K562 (cell line): Measurements from ENCODE around the gene ANK3. TPM values are rescaled to one million over a fixed set of nuclear protein-coding genes. Genes with fewer than 3 reads are reported as not detected.

Experiments used
- ATAC-seq: fragments of 200-7000 bp; cut with Tn5 transposase; 3 replicates; pipeline ENCODE4 v1.9.1; 2020; ENCODE audit warnings: moderate library complexity
- BruUV-seq: library from RNA; stranded (reverse); fragments of 400-500 nt; replicated peaks from 2 replicates; lab custom pipeline; 2021; lab: Mats Ljungman, UMichigan
- CTCF ChIA-PET: fragments of 300-600 bp; formaldehyde crosslinking; extraction: SDS; loops from one replicate; lab custom pipeline; 2021; ENCODE audit warnings: low intra/inter-chr PET ratio; lab: Yijun Ruan, JAX
- POLR2A ChIA-PET: fragments of 300-600, 350-650 bp; sonication (Branson Sonifier 250); formaldehyde crosslinking; extraction: SDS; loops from one replicate; lab custom pipeline; 2021; ENCODE audit warnings: antibody characterized with exemption, inconsistent platforms; lab: Yijun Ruan, JAX
- DNase-seq, 4 experiments: peaks; one replicate each; pipeline versions ENCODE4 v3.0.0 to v3.0.0-alpha.2; 2011 to 2018; ENCODE audit warnings: low spot score in 3 of 4, mixed read lengths in 3 of 4; ENCODE audit errors: extremely low read depth in 1 of 4
- FAIRE-seq: peaks from 2 replicates; lab custom pipeline; 2011; peaks lifted over from hg19 to GRCh38; lab: Jason Lieb, UNC
- H2AFZ ChIP-seq: 2 replicates; pipeline ENCODE4 v1.6.0; 2011; ENCODE audit warnings: low read depth, low read length, control low read depth, inconsistent platforms
- H3K27ac ChIP-seq: fragments of 200-600 bp; 3 replicates; pipeline ENCODE4 v1.8.0; 2011; ENCODE audit warnings: low read depth, mild to moderate bottlenecking, control low read depth, inconsistent platforms, low read length, moderate library complexity, mixed read lengths; ENCODE audit errors: extremely low read depth
- H3K27me3 ChIP-seq, 2 experiments: fragments of 300-600 bp in 1 of 2; 2 replicates in 1 of 2; 3 replicates in 1 of 2; pipeline versions ENCODE4 v1.6.0 to v1.8.0; 2011; ENCODE audit warnings: inconsistent platforms in 2 of 2, low read length in 2 of 2, mild to moderate bottlenecking in 1 of 2, mixed read lengths in 1 of 2, moderate library complexity in 1 of 2; ENCODE audit not compliant: control insufficient read depth in 2 of 2, insufficient read depth in 2 of 2
- H3K36me3 ChIP-seq: fragments of 300-600 bp; 3 replicates; pipeline ENCODE4 v1.8.0; 2011; ENCODE audit warnings: mild to moderate bottlenecking, low read length, inconsistent platforms; ENCODE audit not compliant: control insufficient read depth, insufficient read depth
- H3K4me1 ChIP-seq, 2 experiments: fragments of 200-600 bp in 1 of 2; replicated peaks in 1 of 2; 2 replicates in 1 of 2; 3 replicates in 1 of 2; pipeline versions ENCODE4 v1.5.1 to v1.8.0; 2011; ENCODE audit warnings: inconsistent platforms in 2 of 2, low read length in 2 of 2, mild to moderate bottlenecking in 1 of 2, mixed read lengths in 1 of 2, moderate library complexity in 1 of 2; ENCODE audit not compliant: control insufficient read depth in 2 of 2, insufficient read depth in 2 of 2
- H3K4me2 ChIP-seq: 2 replicates; pipeline ENCODE4 v1.6.1; 2011; ENCODE audit warnings: low read length, control low read depth, inconsistent platforms, mixed read lengths; ENCODE audit not compliant: insufficient read depth
- H3K4me3 ChIP-seq: fragments of 200-600 bp; sonication (generic), shearing (Covaris generic); 2 replicates; pipeline ENCODE4 v1.5.1; 2016; ENCODE audit warnings: control low read depth, inconsistent platforms
- H3K79me2 ChIP-seq: fragments of 200-600 bp; 3 replicates; pipeline ENCODE4 v1.8.0; 2011; ENCODE audit warnings: low read length, inconsistent platforms; ENCODE audit not compliant: control insufficient read depth, insufficient read depth
- H3K9ac ChIP-seq, 2 experiments: 2 replicates each; pipeline versions ENCODE4 v1.6.0 to v1.6.1; 2011; ENCODE audit warnings: low read depth in 2 of 2, low read length in 2 of 2, control low read depth in 1 of 2, inconsistent platforms in 1 of 2, mild to moderate bottlenecking in 1 of 2, mixed read lengths in 1 of 2; ENCODE audit not compliant: insufficient read depth in 1 of 2
- H3K9me1 ChIP-seq: one replicate; pipeline ENCODE4 v1.6.0; 2011; ENCODE audit warnings: inconsistent platforms, mild to moderate bottlenecking, low read length, moderate library complexity; ENCODE audit not compliant: control insufficient read depth, insufficient read depth
- H3K9me3 ChIP-seq: replicated peaks from 2 replicates; pipeline ENCODE4 v1.5.1; 2011; ENCODE audit warnings: low read depth, low read length, inconsistent platforms; ENCODE audit not compliant: control insufficient read depth, insufficient read depth
- H4K20me1 ChIP-seq: replicated peaks from 2 replicates; pipeline ENCODE4 v1.6.1; 2011; ENCODE audit warnings: low read length, inconsistent platforms, mixed read lengths; ENCODE audit not compliant: control insufficient read depth, insufficient read depth
- CTCFL ChIP-seq: IDR thresholded peaks from 2 replicates; pipeline ENCODE4 v1.6.1; 2011; ENCODE audit warnings: borderline replicate concordance, low read depth, mild to moderate bottlenecking, moderate library complexity, low read length; ENCODE audit not compliant: insufficient read depth, poor library complexity, severe bottlenecking
- POLR3A ChIP-seq: IDR thresholded peaks from 2 replicates; pipeline ENCODE4 v1.6.1; 2011; ENCODE audit warnings: borderline replicate concordance, mild to moderate bottlenecking, moderate library complexity; ENCODE audit not compliant: insufficient read length, insufficient read depth; ENCODE audit errors: extremely low read depth
- ZKSCAN8 ChIP-seq: fragments of 200-800 bp; sonication (Bioruptor generic); IDR thresholded peaks from 2 replicates; pipeline ENCODE4 v1.6.1; 2016; ENCODE audit warnings: missing genetic modification characterization, missing compliant biosample characterization
- WGBS: fragments of 100-300 bp; shearing (Covaris generic); methylation state at CpG from one replicate; pipeline ENCODE4 v1.1.6; 2016; ENCODE audit warnings: low coverage, mixed read lengths; ENCODE audit not compliant: insufficient coverage; ENCODE audit errors: missing lambda C conversion rate; 5-methylcytosine and 5-hydroxymethylcytosine counted together
- in situ Hi-C: fragments of 300-500 bp; cut with MboI; formaldehyde crosslinking; loops from 4 replicates; pipeline ENCODE4 v1.15.0; 2018; ENCODE audit warnings: inconsistent platforms, mixed read lengths
- intact Hi-C: fragments of 100-400 bp; cut with micrococcal nuclease; formaldehyde crosslinking; loops from 2 replicates; pipeline ENCODE4 v1.14.2; 2022
- polyA plus RNA-seq, 8 experiments: library from polyadenylated mRNA; depleted of rRNA in 4 of 8; stranded (reverse) in 5 of 8; unstranded in 3 of 8; fragments of >200 nt; fragmentation: Nextera tagmentation in 2 of 8; fragmentation: Illumina TruSeq in 1 of 8; extraction: Ambion mirVana in 2 of 8; extraction: Trizol in 1 of 8; gene quantifications; 2 replicates each; pipeline versions ENCODE4 v1.2.1 to v1.2.3, GENCODE V29; 2011 to 2014; ENCODE audit warnings: inconsistent platforms in 1 of 8, missing spikeins in 1 of 8
- total RNA-seq, 7 experiments: library from RNA; depleted of rRNA in 6 of 7; stranded (reverse); fragments of >200 nt in 6 of 7; fragmentation: Illumina TruSeq in 2 of 7; extraction: Trizol in 2 of 7; gene quantifications; 2 replicates each; pipeline versions ENCODE4 v1.2.1 to v1.2.3, GENCODE V29; 2011 to 2021; ENCODE audit warnings: low replicate concordance in 1 of 7
- TF ChIP-seq, protein P1 (sequence below), 3 experiments: fragments of 200-800 bp in 1 of 3; sonication (Bioruptor generic) in 1 of 3; sonication (generic) in 1 of 3; formaldehyde crosslinking in 1 of 3; IDR thresholded peaks; 2 replicates each; pipeline versions ENCODE4 v1.6.1 to v1.8.0; 2016 to 2022; ENCODE audit warnings: mild to moderate bottlenecking in 2 of 3, missing compliant biosample characterization in 2 of 3, missing genetic modification characterization in 2 of 3, missing genetic modification reagents in 1 of 3

The ANK3 gene
- total and polyA plus RNA-seq, 9 of the 15 experiments (the other 6 are each of a cell fraction or from before 2014, with no cell fraction given): 10.0 to 32.3 (median 17.9) TPM

DNA sequence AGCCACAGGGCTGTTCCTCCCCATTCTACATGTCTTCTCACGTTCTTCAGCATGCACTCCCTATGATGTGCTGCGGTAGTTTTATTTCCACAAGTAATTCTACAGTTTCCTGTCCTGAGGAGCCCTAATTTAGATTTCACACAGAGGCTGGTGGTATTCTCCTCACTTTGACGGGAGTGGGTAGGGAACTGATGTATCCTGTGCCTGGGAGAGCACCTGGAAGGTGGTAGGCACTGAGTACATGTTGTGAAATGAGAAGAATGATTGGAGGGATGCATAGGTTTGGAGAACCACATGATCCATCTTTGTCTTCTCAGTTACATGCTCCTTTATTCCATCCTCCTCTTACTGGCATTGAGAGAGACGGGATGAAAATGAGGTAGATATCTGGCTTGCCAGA is 365.2 kb downstream of the ANK3 start (continued):
- TF ChIP-seq POLR3A (no peak), ZKSCAN8 (no peak), CTCFL (no peak)
- TF ChIP-seq, protein P1, sequence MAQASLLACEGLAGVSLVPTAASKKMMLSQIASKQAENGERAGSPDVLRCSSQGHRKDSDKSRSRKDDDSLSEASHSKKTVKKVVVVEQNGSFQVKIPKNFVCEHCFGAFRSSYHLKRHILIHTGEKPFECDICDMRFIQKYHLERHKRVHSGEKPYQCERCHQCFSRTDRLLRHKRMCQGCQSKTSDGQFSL (CRISPR knock-in tag; IDR thresholded peaks at IDR 0.05): no peak
- TF ChIP-seq, protein P1 (tag; IDR thresholded peaks at IDR 0.05): no peak

DNA sequence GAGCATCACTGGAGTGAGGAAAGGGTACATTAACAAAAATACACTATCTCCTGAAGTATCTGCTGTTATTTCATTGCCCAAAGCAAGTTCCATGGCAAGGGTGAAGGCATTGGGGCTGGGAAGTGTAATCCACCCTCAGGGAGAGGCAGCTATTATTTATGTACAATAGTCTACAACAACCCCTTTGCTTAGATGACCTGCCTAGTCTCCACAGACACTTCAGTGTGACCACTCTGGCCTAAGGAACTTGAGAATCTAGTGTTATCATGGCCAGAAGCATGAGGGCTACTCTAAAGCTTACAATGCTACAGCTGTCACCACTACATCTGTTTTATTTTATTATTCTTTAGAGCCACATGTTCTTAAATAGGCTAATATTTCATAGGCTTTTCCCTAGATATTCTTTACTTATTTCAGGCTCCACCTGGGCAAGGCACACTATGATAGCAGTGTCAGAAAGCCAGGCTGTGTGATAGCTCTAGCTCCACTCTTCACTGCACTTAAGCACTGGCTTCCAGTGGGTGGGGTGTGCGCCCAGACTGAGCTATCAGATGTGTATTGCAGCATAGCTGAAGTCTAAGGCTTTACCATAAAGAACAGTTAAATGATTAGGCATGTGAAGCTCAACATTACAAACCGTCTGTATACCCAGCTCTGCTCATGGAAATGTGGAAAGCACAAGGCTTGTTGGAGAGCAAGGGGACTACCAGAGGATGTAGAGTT is 366.4 kb downstream of the ANK3 start:
- no peak overlapping the region for H3K4me2 ChIP-seq
- WGBS: 11% methylated on average over 2 of the region's 2 CpGs
- ATAC-seq (peak; percentile 66), FAIRE-seq (no peak), DNase-seq (peak in 1 of 4 experiments; percentile 15)
- H3K4me3 ChIP-seq: no peak overlapping the region
- no peaks in the 10 kb centered on the region for H3K9me3 ChIP-seq
- BruUV-seq: no TSS peak
- H3K27me3 ChIP-seq: peaks cover 3 to 8% of the 10 kb centered on the region in 2 experiments; a peak in 3 of 5 replicates
- H2AFZ ChIP-seq: no peak overlapping the region
- H3K27ac ChIP-seq: no peak overlapping the region
- no peaks in the 10 kb centered on the region; a peak in 1 of 5 replicates for H3K4me1 ChIP-seq
- H4K20me1 ChIP-seq: no peaks in the 10 kb centered on the region
- in situ Hi-C loops: loop anchor here (5.0 kb wide), 1 partner anchor 391 kb away; no protein-coding TSS in a partner anchor
- intact Hi-C loops: loop anchor here (10.0 kb wide), 1 partner anchor 779 kb away; no protein-coding TSS in a partner anchor
- H3K36me3 ChIP-seq: no peaks in the 10 kb centered on the region
- no peaks in the 10 kb centered on the region for H3K79me2 ChIP-seq
- CTCF ChIA-PET: no interaction called here
- no peaks in the 10 kb centered on the region for H3K9me1 ChIP-seq
- POLR2A ChIA-PET: interaction anchor here (0.5 to 1.8 kb wide), 3 partner anchors 11 to 707 kb away, joined by 3 to 5 read pairs (median 3); no protein-coding TSS in a partner anchor
- no peak overlapping the region for H3K9ac ChIP-seq
